SIG-M5 treated with dmso at 0.1 percent for 504 hours (cell line): ENCODE measurements around the gene CCN2.

ENCODE experiments used
- DNase-seq: peaks from one replicate; lab custom pipeline; 2025; ENCODE audit not compliant: unreplicated experiment; lab: John Stamatoyannopoulos, UW

The CCN2 gene, protein sequence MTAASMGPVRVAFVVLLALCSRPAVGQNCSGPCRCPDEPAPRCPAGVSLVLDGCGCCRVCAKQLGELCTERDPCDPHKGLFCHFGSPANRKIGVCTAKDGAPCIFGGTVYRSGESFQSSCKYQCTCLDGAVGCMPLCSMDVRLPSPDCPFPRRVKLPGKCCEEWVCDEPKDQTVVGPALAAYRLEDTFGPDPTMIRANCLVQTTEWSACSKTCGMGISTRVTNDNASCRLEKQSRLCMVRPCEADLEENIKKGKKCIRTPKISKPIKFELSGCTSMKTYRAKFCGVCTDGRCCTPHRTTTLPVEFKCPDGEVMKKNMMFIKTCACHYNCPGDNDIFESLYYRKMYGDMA

DNA sequence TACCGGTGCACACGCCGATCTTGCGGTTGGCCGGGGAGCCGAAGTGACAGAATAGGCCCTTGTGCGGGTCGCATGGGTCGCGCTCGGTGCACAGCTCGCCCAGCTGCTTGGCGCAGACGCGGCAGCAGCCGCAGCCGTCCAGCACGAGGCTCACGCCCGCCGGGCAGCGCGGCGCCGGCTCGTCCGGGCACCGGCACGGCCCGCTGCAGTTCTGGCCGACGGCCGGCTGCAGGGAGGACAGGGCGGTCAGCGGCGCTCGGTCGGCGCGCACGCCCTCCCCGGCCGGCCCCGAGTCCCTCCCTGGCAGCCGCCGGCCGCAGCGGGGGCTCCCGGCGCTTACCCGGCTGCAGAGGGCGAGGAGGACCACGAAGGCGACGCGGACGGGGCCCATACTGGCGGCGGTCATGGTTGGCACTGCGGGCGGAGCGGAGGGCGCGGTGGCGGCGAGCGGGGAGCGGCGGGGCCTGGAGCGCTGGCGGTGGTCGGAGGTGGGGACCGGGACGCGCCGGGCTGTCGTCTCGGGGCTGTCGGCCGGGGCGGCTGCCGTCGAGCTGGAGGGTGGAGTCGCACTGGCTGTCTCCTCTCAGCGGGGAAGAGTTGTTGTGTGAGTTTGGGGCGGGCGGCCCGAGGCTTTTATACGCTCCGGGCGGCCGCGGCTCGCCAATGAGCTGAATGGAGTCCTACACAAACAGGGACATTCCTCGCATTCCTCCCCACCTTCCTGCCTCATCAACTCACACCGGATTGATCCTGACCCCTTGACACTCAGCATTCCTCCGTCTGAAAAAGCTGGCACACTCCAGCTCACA, at the start of gene CCN2:
Gene CCN2, minus strand, starts transcription at position 606 of the 809 bp plus-strand sequence. Its CDS starts 200 bp downstream, at position 406.
- DNase-seq: peak; percentile 26

DNA sequence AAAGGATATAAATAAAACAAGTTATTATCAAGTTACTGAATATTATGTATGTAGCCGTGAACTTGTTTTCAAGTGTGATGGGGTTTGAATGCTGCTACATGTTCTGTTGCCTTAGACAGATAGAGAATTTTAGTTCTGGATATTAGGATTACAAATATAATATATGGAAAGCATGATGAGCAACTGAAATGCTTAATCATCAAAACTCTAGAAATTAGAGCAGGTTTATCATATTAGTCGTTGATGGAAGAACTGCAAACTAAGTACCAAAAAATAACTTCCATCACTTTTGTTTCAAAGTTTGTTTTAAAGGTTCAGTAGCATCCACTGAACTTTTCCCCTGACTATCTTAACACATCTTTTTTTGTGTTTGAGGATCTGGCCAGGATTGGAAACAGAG, 49.1 kb upstream of the CCN2 start:
- no peak for DNase-seq

DNA sequence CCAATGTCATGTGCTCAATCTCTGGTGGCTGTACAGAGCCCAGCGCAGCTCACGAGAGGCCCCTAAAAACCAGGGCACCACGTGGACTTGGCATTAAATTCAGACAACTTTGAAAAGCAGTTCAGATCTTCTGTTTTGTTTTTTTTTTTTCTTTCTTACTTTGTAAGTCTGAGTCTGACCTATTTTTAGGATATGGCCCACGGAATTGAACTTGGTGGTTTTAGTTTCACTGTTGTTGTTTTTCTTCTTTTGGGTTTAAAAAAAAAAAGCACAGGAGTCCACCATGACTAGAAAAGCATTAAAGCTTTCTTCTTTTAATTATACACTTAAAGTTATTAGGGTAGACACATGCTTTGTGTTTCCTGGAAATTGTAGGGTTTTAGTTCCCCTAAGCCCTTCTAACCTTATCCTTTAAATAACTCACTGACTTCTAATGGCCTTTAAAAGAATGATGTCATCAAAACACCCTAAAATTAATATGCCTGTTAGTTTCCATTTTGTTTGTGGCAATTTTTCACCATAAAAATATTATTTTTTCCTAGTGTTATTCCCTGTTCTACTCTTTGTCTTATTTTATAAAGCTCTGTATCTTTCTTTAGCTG, 48.5 kb upstream of the CCN2 start:
- no peak for DNase-seq

DNA sequence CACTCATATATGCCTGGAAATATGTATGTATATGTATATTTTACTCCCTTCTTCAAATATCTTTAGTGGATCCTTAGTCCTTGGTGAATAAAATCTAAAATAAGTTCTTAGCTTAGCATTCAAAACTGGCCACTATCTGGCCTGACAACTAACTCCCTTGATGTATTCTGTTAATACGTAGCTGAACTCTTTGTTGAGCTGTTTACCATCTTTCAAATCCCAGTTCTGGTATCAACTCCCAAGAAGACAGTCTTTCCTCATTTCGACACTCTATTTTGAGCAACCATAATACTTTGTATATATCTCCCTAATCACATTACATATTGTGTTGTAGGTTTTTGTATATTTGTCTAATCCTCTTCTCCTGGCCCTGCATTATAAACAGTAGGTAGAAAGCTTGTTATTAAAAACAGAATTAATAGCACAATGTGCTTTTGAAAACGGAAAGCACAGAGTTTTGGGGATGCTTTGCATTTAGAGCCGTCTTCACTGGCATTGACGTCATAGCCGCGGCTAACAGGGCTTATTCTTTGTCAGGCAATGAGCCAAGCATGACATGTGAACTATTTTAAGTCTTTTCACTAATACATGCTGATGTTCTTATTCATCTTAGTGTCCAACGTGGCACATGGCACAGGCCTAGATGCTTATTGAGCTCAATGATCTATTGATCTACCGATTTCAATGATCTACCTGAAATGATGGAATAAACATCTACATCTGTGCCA, 47.2 kb upstream of the CCN2 start:
- DNase-seq: no peak

- no peak for DNase-seq
These were observed 46.4 kb upstream of the CCN2 start for GRCh38 chr6:131997429-131998153.

DNA sequence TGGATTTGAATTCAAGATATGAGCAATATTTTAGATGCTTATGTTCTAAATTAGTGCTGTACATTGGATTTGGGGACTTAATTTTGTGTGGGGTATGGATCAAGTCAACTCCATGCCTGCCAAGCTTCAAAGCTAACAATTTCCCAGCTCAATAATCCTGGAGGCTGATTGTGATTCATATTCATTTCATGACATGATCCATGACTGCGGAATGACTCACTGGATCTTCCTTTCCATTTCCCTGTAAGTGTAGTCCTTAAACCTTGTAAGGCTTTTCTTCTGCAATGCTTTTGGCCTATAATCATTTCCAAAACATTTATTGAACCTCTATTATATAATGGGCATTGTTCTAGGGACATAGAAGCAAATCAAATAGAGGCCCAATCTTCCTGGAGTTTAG, 44.7 kb upstream of the CCN2 start:
- no peak for DNase-seq

DNA sequence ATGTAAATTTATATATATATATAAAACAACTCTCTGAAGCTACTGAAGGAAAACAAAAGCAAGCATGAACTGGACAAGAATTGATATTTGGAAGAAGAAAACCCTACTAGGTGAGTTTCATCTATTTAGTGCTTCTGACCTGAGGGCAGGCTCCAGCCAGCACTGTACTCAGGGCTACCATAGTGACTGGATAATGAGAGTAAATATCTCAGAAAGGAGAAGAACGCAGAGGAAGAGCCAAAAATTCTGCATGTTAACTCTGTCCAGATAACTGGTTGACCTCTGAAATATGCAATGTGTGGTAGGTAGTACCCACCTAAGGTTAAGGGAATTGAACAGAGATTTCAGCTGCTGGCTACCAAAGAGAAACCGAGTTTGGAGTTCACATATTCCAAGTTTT, 41.4 kb upstream of the CCN2 start:
- DNase-seq: no peak

- no peak for DNase-seq
These were observed 37.9 kb upstream of the CCN2 start for GRCh38 chr6:131989036-131989435.

- no peak for DNase-seq
These were observed 31.6 kb upstream of the CCN2 start for GRCh38 chr6:131982740-131983259.

- DNase-seq: no peak
These were observed 30.4 kb upstream of the CCN2 start for GRCh38 chr6:131981624-131981978.

DNA sequence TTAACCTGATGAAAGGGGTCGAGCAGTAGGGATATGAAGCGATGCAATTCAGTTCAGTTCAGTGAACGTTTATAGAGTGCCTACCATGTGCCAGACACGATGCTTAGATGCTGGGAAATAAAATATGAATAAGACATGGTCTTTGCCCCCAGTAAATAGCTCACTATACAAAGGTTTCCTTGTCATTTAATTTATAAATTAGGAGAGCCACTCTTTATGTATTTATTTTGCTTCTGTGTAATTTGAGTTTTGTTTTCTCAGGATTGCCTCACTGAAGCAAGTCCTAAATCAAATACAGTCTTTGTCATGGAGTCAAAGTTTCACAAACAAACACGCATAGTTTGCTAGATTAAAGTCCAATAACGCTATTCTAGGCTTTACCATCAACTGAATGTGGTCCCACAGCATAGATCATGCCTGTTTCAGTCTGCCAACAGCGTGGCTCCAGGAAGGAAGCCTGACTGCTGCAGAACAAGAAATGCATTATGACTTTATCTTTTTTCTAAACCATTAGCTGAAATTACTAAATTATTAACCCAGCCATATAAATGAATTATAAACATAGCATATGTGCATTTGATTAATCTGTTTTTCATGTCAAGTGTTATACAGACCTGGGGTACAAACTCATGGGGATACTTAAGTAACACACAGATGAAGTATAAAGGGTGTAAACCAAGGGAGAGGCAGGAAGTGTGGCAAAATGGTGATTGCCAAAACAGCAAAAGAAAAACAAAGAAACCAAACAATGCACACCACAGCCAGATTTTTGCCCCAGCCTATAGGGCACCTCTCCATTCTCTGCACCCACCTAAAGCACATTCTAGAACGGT, 29.8 kb upstream of the CCN2 start:
- no peak for DNase-seq

DNA sequence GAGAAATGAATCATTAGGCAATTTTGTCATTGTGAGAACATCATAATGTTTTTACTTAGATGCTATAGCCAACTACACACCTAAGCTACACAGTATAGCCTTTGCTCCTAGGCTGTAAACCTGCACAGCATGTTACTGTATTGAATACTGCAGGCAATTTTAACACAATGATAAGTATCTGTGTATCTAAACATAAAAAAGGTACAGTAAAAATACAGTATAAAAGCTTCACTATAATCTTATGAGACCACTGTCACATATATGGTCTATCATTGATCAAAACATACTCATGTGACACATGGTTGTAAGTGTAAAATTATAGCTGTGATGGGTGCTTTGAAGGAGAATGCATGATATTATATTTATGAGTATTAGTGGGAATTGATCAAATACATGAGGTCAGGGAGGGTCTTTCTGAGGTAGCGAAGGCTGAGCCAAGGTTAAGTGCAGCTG, 29.2 kb upstream of the CCN2 start:
- no peak for DNase-seq

GRCh38 chr6:131979515-131980337, 28.6 kb upstream of the CCN2 start:
- DNase-seq: no peak

- DNase-seq: no peak
These were observed 27.4 kb upstream of the CCN2 start for GRCh38 chr6:131978522-131978921.

DNA sequence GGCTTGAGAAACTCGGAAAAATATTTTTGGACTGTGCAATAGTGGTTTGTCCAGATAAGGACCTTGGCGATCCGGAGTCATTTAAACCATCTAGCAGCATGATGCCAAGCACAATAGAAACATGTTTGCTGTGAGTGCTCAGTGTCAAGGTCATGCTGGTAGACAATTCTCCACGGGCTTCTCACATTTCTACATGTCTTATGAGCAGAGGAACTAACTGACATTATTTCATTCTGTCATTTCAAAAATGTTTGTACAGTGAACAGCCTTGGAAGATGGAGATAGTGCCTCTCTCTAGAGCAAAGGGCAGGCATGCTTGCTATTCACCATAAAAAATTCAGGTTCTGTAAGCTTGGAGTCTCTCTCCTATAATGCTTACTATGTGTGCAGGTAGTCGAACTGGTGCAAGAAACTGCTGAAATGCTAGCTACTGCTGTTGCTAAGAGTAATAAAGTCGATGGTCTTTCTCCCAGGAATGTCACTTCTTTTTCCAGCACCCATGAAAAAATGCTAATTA, 25.4 kb upstream of the CCN2 start:
- no peak for DNase-seq

GRCh38 chr6:131972741-131973140, 21.6 kb upstream of the CCN2 start:
- DNase-seq: no peak

DNA sequence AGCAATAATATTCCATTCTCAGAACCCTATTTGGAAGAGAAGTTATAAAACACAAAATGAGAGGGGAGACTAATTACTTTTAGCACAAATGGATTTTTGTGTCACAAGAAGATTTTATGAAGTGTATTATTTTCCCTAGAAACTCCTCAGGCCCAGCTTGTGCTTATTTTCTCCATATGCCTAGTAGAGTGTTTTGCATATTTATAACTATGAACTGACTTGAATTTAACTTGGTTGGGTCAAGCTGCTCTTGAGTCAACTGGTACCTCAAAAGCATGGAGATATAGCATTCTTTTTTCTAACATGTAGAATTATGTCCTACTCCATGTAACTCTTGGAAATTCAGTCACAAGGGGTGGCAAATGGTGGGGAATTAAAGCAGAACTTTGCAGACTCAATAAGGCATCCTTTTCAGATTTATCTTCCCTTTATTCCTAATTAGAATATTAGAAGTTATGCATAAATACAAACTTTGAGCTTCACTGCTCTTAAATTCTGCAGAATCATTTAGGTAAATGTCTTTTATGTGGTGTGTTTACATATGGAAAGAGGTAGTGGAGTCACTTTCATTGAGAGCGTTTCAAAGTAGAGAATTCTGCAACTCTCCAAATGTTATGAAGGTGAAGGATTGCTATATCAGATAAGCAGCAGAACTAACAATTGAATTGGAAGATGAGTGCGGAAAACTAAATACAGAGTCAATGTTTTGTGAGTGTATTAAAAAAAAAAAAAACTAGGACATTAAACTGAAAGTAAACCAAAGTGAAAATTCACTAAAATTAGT, 19.1 kb upstream of the CCN2 start:
- no peak for DNase-seq

- no peak for DNase-seq
These were observed 17.5 kb upstream of the CCN2 start for GRCh38 chr6:131968656-131969055.
